Memory B cell (primary cell): ENCODE data around the gene CCDC38.
A peak's percentile ranks its signal among the peaks of the same experiment; 100 is the strongest.

Experiments used
- ATAC-seq: fragments of 150-1000 bp; cut with Tn5 transposase; 2 replicates; pipeline ENCODE4 v1.10.0; 2021; ENCODE audit warnings: low read depth, mild to moderate bottlenecking, moderate library complexity
- DNase-seq, 2 donors: peaks; one replicate each; pipeline ENCODE4 v3.0.0; 2022; ENCODE audit warnings: low spot score in 2 of 2
- H3K27ac Mint-ChIP-seq: one replicate; pipeline ENCODE4 v1.8.0; 2022; ENCODE audit warnings: mild to moderate bottlenecking, moderate library complexity, mixed read lengths
- H3K27me3 Mint-ChIP-seq: one replicate; pipeline ENCODE4 v1.8.0; 2022; ENCODE audit warnings: mixed read lengths
- H3K36me3 Mint-ChIP-seq: one replicate; pipeline ENCODE4 v1.8.0; 2022; ENCODE audit warnings: mild to moderate bottlenecking, mixed read lengths
- H3K4me1 Mint-ChIP-seq: one replicate; pipeline ENCODE4 v1.8.0; 2022; ENCODE audit warnings: mixed read lengths
- H3K4me3 Mint-ChIP-seq: one replicate; pipeline ENCODE4 v1.8.0; 2022; ENCODE audit warnings: mild to moderate bottlenecking, moderate library complexity, mixed read lengths
- H3K9me3 Mint-ChIP-seq: one replicate; pipeline ENCODE4 v1.8.0; 2022; ENCODE audit warnings: mixed read lengths

The CCDC38 gene

DNA sequence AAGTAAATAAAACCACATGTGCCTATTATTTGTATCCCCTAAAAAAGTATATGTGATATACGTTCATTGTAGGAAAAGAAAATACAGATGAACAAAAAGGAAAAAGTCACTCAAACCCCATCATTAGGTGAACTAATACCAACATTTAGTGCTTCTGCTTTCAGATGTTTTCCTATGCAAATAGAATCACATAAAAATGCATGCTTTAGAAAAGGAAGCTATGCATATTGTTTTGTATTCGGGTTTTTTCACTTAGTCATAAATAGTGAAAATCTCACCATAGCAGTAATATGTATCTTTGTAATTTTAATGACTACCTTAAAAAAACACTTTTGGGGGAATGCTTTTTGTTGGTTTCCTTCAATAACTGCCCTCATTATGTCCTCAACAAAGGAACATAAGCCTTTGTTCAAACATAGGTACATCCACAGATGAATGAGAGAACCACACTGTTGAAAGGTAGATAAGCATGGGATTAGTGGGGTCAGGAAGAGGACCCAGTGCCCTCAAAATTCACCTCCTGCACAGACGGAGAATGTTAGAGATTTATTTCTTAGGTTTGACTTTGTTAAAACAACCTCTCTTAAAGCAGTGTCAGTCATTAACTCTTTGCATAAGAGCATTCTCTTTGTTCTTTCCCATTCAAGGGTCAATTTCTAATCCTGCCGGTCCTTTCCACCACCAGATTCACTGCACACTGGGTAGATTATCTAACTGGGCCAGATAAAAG, 7.2 kb upstream of the CCDC38 start:
- Mint-ChIP-seq H3K4me3 (no peak overlapping the region), H3K36me3 (no peaks in the 10 kb centered on the region), H3K27me3 (no peaks in the 10 kb centered on the region), H3K4me1 (no peaks in the 10 kb centered on the region), H3K9me3 (peaks cover 3% of the 10 kb centered on the region), H3K27ac (no peak overlapping the region)
- no peak for ATAC-seq
- no peak for DNase-seq

- no peak overlapping the region for H3K27ac Mint-ChIP-seq
Observed at GRCh38 chr12:95944108-95944704, 1.8 kb upstream of the CCDC38 start.

DNA sequence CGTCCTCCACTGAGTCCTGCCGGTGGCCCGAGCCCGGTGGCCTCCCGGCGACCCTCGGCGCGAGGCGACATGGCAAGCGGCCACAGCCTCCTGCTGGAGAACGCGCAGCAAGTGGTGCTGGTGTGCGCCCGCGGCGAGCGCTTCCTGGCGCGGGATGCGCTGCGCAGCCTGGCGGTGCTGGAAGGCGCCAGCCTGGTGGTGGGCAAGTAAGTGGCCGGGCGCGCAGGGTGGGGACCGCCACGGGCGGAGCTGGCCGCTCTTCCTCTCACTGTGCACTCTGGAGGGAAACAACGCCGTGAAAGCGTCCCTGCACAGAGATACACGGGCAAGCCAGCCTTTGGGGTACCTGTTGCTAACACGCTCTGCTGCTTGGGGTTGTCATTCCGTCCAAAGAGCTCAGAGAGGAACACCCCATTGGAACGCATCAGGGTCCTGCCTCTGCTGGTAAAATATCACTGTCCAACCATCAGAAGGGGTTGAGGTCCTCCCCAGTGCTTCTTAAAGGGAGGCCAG, 972 bp upstream of the CCDC38 start, which contains the start of gene AMDHD1:
Gene AMDHD1, plus strand, starts transcription at position 2 of the 513 bp plus-strand sequence. Its CDS starts 68 bp downstream, at position 70.
- Mint-ChIP-seq H3K36me3 (no peaks in the 10 kb centered on the region), H3K27me3 (no peaks in the 10 kb centered on the region), H3K4me3 (peak within 1 kb of the TSS; percentile 90), H3K4me1 (peaks cover 6% of the 10 kb centered on the region), H3K9me3 (no peaks in the 10 kb centered on the region), H3K27ac (peak within 1 kb of the TSS; percentile 94)
- ATAC-seq = peak; percentile 66
- peak; percentile 24 to 60 for DNase-seq

More at GRCh38 chr12:95944108-95944704, 1.8 kb upstream of the CCDC38 start:
- Mint-ChIP-seq H3K36me3 (no peaks in the 10 kb centered on the region), H3K9me3 (no peaks in the 10 kb centered on the region), H3K4me3 (peak overlapping the region; percentile 65), H3K27me3 (no peaks in the 10 kb centered on the region), H3K4me1 (peaks cover 6% of the 10 kb centered on the region)
- no peak for ATAC-seq
- DNase-seq = no peak

GRCh38 chr12:95942101-95942523, 302 bp downstream of the CCDC38 start:
- Mint-ChIP-seq H3K36me3 (no peaks in the 10 kb centered on the region), H3K4me1 (peaks cover 6% of the 10 kb centered on the region), H3K9me3 (no peaks in the 10 kb centered on the region), H3K27me3 (no peaks in the 10 kb centered on the region), H3K4me3 (peak overlapping the region; percentile 90), H3K27ac (peak overlapping the region; percentile 94)
- ATAC-seq (no peak), DNase-seq (no peak)

- Mint-ChIP-seq H3K4me3 (no peak overlapping the region), H3K4me1 (peaks cover 6% of the 10 kb centered on the region), H3K9me3 (no peaks in the 10 kb centered on the region), H3K27ac (no peak overlapping the region), H3K27me3 (no peaks in the 10 kb centered on the region), H3K36me3 (no peaks in the 10 kb centered on the region)
- ATAC-seq (no peak), DNase-seq (no peak)
Observed at GRCh38 chr12:95940514-95940913, 1.9 kb downstream of the CCDC38 start.

DNA sequence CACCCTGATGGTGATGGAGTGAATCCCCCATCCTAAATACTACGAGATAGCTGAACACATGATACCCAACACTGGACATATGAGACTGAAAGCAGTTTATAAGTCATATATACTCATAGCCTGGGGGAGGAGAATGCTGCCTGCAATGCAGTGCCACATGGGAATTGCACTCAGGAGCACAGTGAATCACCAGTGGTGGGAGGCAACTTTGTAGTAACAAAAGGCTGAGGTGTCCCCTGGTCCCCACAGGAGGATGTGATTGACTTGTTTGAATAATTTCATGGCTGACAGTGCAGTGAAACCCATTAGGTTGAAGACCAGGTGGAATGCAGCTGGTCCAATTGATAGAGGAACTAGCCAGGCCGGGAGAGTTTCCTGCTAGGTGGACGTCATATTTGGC, 20.2 kb downstream of the CCDC38 start:
- ATAC-seq (peak; percentile 19), DNase-seq (no peak)
- Mint-ChIP-seq H3K4me3 (no peak overlapping the region), H3K27ac (no peak overlapping the region), H3K36me3 (peaks cover 2% of the 10 kb centered on the region), H3K27me3 (no peaks in the 10 kb centered on the region), H3K9me3 (peaks cover 4% of the 10 kb centered on the region), H3K4me1 (no peaks in the 10 kb centered on the region)

DNA sequence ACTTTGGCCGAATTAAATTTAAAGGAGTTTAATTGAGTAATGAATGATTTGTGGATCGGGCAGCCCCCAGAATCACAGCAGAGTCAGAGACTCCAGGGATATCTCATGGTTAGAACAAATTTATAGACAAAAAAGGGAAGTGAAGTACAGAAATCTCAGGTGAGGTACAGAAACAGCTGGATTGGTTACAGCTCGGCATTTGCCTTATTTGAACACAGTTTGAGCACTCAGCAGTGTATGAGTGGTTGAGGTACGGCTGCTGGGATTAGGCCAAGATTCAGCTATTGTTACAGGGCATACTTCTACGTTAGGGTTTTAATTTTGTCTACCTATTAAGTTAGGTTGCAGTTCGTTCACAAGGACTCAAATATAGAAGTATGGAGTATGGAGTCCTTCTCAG, 23.3 kb downstream of the CCDC38 start:
- DNase-seq (no peak), ATAC-seq (peak; percentile 28)
- H3K9me3 Mint-ChIP-seq = peaks cover 4% of the 10 kb centered on the region
- no peak overlapping the region for H3K4me3 Mint-ChIP-seq
- H3K27me3 Mint-ChIP-seq = peaks cover 2% of the 10 kb centered on the region
- no peak overlapping the region for H3K27ac Mint-ChIP-seq
- peaks cover 2% of the 10 kb centered on the region for H3K36me3 Mint-ChIP-seq
- no peaks in the 10 kb centered on the region for H3K4me1 Mint-ChIP-seq

- ATAC-seq = peak; percentile 92
- no peaks in the 10 kb centered on the region for H3K4me1 Mint-ChIP-seq
- H3K36me3 Mint-ChIP-seq = peaks cover 2% of the 10 kb centered on the region
- no peak overlapping the region for H3K4me3 Mint-ChIP-seq
- no peak overlapping the region for H3K27ac Mint-ChIP-seq
- peaks cover 2% of the 10 kb centered on the region for H3K27me3 Mint-ChIP-seq
- DNase-seq = peak; percentile 27 to 52
- peaks cover 4% of the 10 kb centered on the region for H3K9me3 Mint-ChIP-seq
Observed at GRCh38 chr12:95918194-95918993, 24.0 kb downstream of the CCDC38 start.

GRCh38 chr12:95909871-95910270, 32.5 kb downstream of the CCDC38 start:
- H3K27me3 Mint-ChIP-seq = peaks cover 3% of the 10 kb centered on the region
- no peaks in the 10 kb centered on the region for H3K9me3 Mint-ChIP-seq
- ATAC-seq (no peak), DNase-seq (no peak)
- no peaks in the 10 kb centered on the region for H3K4me1 Mint-ChIP-seq
- no peak overlapping the region for H3K4me3 Mint-ChIP-seq
- no peak overlapping the region for H3K27ac Mint-ChIP-seq
- no peaks in the 10 kb centered on the region for H3K36me3 Mint-ChIP-seq

- no peaks in the 10 kb centered on the region for H3K4me1 Mint-ChIP-seq
- DNase-seq (no peak), ATAC-seq (no peak)
- H3K27me3 Mint-ChIP-seq = peaks cover 3% of the 10 kb centered on the region
- no peak overlapping the region for H3K4me3 Mint-ChIP-seq
- H3K27ac Mint-ChIP-seq = no peak overlapping the region
- H3K36me3 Mint-ChIP-seq = no peaks in the 10 kb centered on the region
- H3K9me3 Mint-ChIP-seq = no peaks in the 10 kb centered on the region
Observed at GRCh38 chr12:95908573-95908972, 33.8 kb downstream of the CCDC38 start.

- H3K4me1 Mint-ChIP-seq = no peaks in the 10 kb centered on the region
- no peak overlapping the region for H3K27ac Mint-ChIP-seq
Observed at GRCh38 chr12:95898081-95898480, 44.3 kb downstream of the CCDC38 start.

GRCh38 chr12:95896846-95897245, 45.6 kb downstream of the CCDC38 start:
- no peak overlapping the region for H3K27ac Mint-ChIP-seq
- ATAC-seq (no peak), DNase-seq (no peak)
- no peak overlapping the region for H3K4me3 Mint-ChIP-seq
- no peaks in the 10 kb centered on the region for H3K4me1 Mint-ChIP-seq
- H3K9me3 Mint-ChIP-seq = peaks cover 2% of the 10 kb centered on the region
- peaks cover 5% of the 10 kb centered on the region for H3K27me3 Mint-ChIP-seq
- no peaks in the 10 kb centered on the region for H3K36me3 Mint-ChIP-seq

More at GRCh38 chr12:95898081-95898480, 44.3 kb downstream of the CCDC38 start:
- peaks cover 2% of the 10 kb centered on the region for H3K9me3 Mint-ChIP-seq
- peaks cover 5% of the 10 kb centered on the region for H3K27me3 Mint-ChIP-seq
- no peak overlapping the region for H3K4me3 Mint-ChIP-seq
- H3K36me3 Mint-ChIP-seq = no peaks in the 10 kb centered on the region
- DNase-seq (no peak), ATAC-seq (no peak)

GRCh38 chr12:95890958-95891357, 51.5 kb downstream of the CCDC38 start:
- ATAC-seq (no peak), DNase-seq (no peak)
- Mint-ChIP-seq H3K27me3 (peaks cover 5% of the 10 kb centered on the region), H3K27ac (no peak overlapping the region), H3K4me3 (no peak overlapping the region), H3K4me1 (no peaks in the 10 kb centered on the region), H3K9me3 (peaks cover 2% of the 10 kb centered on the region), H3K36me3 (no peaks in the 10 kb centered on the region)

DNA sequence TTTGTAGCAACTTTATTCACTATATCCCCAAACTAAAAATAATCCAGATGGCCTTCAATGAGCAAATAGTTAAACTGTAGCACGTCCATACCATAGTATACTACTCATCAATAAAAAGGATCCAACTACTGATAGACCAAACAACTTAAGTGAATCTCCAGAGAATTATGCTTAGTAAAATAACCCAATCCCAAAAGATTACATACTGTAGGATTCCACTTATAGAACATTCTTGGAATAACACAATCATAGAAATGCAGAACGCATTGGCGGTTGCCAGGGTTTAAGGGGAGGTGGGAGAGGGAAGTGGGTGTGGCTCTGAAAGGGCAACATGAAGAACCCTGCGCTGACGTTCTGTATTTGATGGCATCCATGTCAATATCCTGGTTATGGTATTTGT, 55.1 kb downstream of the CCDC38 start:
- Mint-ChIP-seq H3K27me3 (peaks cover 1% of the 10 kb centered on the region), H3K27ac (no peak overlapping the region), H3K4me1 (no peaks in the 10 kb centered on the region), H3K36me3 (no peaks in the 10 kb centered on the region), H3K4me3 (no peak overlapping the region), H3K9me3 (no peaks in the 10 kb centered on the region)
- no peak for DNase-seq
- no peak for ATAC-seq
